Adrenal gland (tissue), 12 donors: ENCODE measurements around the gene RPL26. TPM values are rescaled to one million over a fixed set of nuclear protein-coding genes. Genes with fewer than 3 reads are reported as not detected.
A peak's percentile ranks its signal among the peaks of the same experiment; 100 is the strongest.

ENCODE experiments used
- DNase-seq, 7 donors: peaks; one replicate each; pipeline ENCODE4 v3.0.0-alpha.2; 2019 to 2020
- H3K27ac ChIP-seq, 5 donors: fragments of 200-600 bp; sonication (generic) in 4 of 5; 1 replicate in 3 of 5; 2 replicates in 2 of 5; pipeline versions ENCODE4 v1.5.1 to v1.8.0; 2016 to 2020; ENCODE audit warnings: mild to moderate bottlenecking in 1 of 5
- H3K27me3 ChIP-seq: fragments of 200-600 bp; 2 replicates; pipeline ENCODE4 v1.8.0; 2021
- H3K36me3 ChIP-seq, 2 donors: fragments of 200-600 bp; replicated peaks in 1 of 2; 1 replicate in 1 of 2; 2 replicates in 1 of 2; pipeline versions ENCODE4 v1.5.1 to v1.8.0; 2018 to 2022
- H3K4me1 ChIP-seq, 2 donors: fragments of 200-600 bp; replicated peaks in 1 of 2; 1 replicate in 1 of 2; 2 replicates in 1 of 2; pipeline versions ENCODE4 v1.5.1 to v1.8.0; 2018 to 2021
- H3K4me3 ChIP-seq, 4 donors: fragments of 200-600 bp; sonication (generic) in 3 of 4; one replicate each; pipeline ENCODE4 v1.5.1; 2016 to 2018
- H3K9me3 ChIP-seq, 3 donors: fragments of 200-600 bp; sonication (generic) in 1 of 3; replicated peaks in 1 of 3; 1 replicate in 2 of 3; 2 replicates in 1 of 3; pipeline versions ENCODE4 v1.5.1 to v1.8.0; 2016 to 2021
- CTCF ChIP-seq, 6 experiments: fragments of 450-650 bp in 4 of 6; fragments of 200-600 bp in 2 of 6; sonication (generic) in 1 of 6; IDR thresholded peaks; 1 replicate in 5 of 6; 2 replicates in 1 of 6; pipeline versions ENCODE4 v1.5.1 to v1.8.0; 2016 to 2021; ENCODE audit warnings: antibody characterized with exemption in 6 of 6, mild to moderate bottlenecking in 2 of 6, moderate library complexity in 1 of 6
- POLR2A ChIP-seq, 2 donors: fragments of 450-650 bp; IDR thresholded peaks; one replicate each; pipeline ENCODE4 v1.6.1; 2017; ENCODE audit warnings: antibody characterized with exemption in 2 of 2, mild to moderate bottlenecking in 2 of 2, moderate library complexity in 1 of 2
- WGBS, 4 donors: extraction: QIAGEN DNeasy Blood & Tissue Kit in 2 of 4; methylation state at CpG; one replicate each; pipeline versions ENCODE4 v1.1.5 to v1.1.7; 2013 to 2017; 5-methylcytosine and 5-hydroxymethylcytosine counted together
- intact Hi-C, 2 donors: fragments of 100-400 bp; cut with DNase I; formaldehyde crosslinking; loops; one replicate each; pipeline versions ENCODE4 v1.14.1 to v1.15.0; 2022 to 2023
- polyA plus RNA-seq, 3 donors: library from polyadenylated mRNA; stranded (reverse); fragments of 200-250 nt in 2 of 3; fragments of 350-450 nt in 1 of 3; fragmentation: Illumina TruSeq in 1 of 3; extraction: RNeasy Lipid Tissue Mini Kit (QIAGEN cat#74804) in 1 of 3; gene quantifications; one replicate each; pipeline ENCODE4 v1.2.3, GENCODE V29; 2013 to 2014
- total RNA-seq, 9 donors: library from RNA; depleted of rRNA in 4 of 9; stranded (reverse); fragments of >200 nt in 4 of 9; fragments of 120-200 nt in 1 of 9; fragmentation: NEBNext Ultra II Directional in 1 of 9; extraction: Animal tissue kit (Norgen Biotek cat#: 25700) in 1 of 9; gene quantifications; one replicate each; pipeline versions ENCODE4 v1.1.0 to v1.2.4, GENCODE V29; 2013 to 2023
- donor health status: healthy with polysubstance abuse.
- donor health status: Bipolar disorder and iron deficiency.
- donor health status: DM: yes; HTN: yes; CAD: no.
- donor health status: DM: no; HTN: no; CAD: no.
- donor health status: DM: no; HTN: no; CAD: no.
- donor health status: DM: yes; HTN: yes; CAD: no.

Gene RPL26
- total and polyA plus RNA-seq, 12 donors, result 1,250 to 3,973 (median 1,971) TPM

DNA sequence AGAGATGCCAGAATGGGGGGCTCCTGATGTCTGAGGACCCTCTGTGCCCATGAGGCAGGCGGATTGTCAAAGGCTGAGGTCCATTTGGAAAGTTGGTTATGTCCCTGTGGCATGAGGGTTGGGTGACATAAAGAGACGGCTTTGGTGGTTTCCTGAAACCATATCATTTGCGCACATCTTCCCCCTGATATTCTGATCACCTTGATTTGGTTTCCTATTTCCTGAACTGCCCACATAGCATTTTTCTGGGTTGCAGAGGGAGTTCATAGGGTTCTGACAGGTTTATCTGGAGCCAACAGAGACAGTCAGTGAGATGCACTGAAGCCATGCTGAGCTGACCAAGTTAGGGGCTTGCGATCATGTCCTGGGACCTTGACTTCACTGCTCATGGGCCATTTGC lies 30.3 kb upstream of the RPL26 start:
- Histone ChIP-seq H3K4me3 (no peak overlapping the region), H3K27me3 (no peaks in the 10 kb centered on the region), H3K4me1 (no peaks in the 10 kb centered on the region), H3K36me3 (no peaks in the 10 kb centered on the region), H3K9me3 (no peaks in the 10 kb centered on the region), H3K27ac (no peak overlapping the region)
- intact Hi-C loops, result loop anchor here in 1 of 2 donors (5.0 kb wide), 1 partner anchor 329 kb away; the partner anchor contains the start of gene CCDC42
- peak in 1 of 7 donors; percentile 18 for DNase-seq
- WGBS, 4 donors, result 77 to 90% (median 87%) methylated on average over 3 to 4 of the region's 4 CpGs
- TF ChIP-seq CTCF (IDR thresholded peaks at IDR 0.05) (no peak), POLR2A (IDR thresholded peaks at IDR 0.05) (no peak)

DNA sequence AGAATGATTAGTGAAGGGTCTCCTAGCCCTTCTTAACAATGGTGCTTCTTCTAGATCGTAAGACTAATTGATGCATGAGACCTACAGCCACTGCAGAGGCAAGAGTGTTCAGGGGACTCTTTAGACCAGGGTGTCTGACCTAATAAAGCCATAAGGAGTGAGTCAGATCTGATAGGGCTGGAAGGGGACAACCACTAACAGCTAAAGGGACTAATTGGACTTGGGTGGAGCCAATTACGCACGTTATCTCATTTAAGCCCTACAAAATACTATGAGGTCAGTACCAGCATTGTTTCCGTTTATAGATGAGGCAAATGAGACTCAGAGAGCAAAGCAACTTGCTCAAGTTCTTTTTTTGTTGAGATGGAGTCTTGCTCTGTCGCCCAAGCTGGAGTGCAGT lies 29.1 kb upstream of the RPL26 start:
- Histone ChIP-seq H3K9me3 (no peaks in the 10 kb centered on the region), H3K36me3 (no peaks in the 10 kb centered on the region), H3K27me3 (no peaks in the 10 kb centered on the region), H3K4me1 (no peaks in the 10 kb centered on the region), H3K27ac (no peak overlapping the region), H3K4me3 (no peak overlapping the region)
- 72 to 88% (median 72%) methylated on average over 5 of the region's 5 CpGs for WGBS, 4 donors
- intact Hi-C loops, result loop anchor here in 1 of 2 donors (5.0 kb wide), 1 partner anchor 330 kb away; the partner anchor contains the start of gene CCDC42
- DNase-seq, result peak in 1 of 7 donors; percentile 10
- no peak for TF ChIP-seq CTCF (IDR thresholded peaks at IDR 0.05)
- no peak for TF ChIP-seq POLR2A (IDR thresholded peaks at IDR 0.05)

DNA sequence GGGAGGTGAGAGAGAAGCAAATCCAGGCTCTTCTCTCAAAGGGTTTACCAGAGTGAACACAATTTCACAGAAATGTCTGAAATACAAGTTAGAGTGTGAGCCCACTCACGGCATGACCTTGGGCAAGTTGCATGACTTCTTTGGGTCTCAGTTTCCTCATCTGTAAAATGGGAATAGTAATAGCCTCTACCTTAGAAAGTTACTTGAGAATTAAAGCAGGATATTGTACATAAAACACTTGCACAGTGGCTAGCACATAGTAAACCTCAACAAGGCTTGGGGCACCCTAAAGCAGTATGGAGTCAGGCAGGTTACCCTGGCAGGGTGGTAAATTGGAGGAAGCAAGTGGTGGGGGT lies 27.9 kb upstream of the RPL26 start:
- Histone ChIP-seq H3K27me3 (no peaks in the 10 kb centered on the region), H3K36me3 (no peaks in the 10 kb centered on the region), H3K4me3 (no peak overlapping the region), H3K4me1 (no peaks in the 10 kb centered on the region), H3K27ac (no peak overlapping the region), H3K9me3 (no peaks in the 10 kb centered on the region)
- TF ChIP-seq CTCF (IDR thresholded peaks at IDR 0.05), result no peak
- intact Hi-C loops, result loop anchor here in 1 of 2 donors (5.0 kb wide), 1 partner anchor 331 kb away; the partner anchor contains the start of gene CCDC42
- DNase-seq, result peak in 1 of 7 donors; percentile 14
- 63 to 80% (median 70%) methylated on average over 1 of the region's 1 CpG for WGBS, 4 donors

DNA sequence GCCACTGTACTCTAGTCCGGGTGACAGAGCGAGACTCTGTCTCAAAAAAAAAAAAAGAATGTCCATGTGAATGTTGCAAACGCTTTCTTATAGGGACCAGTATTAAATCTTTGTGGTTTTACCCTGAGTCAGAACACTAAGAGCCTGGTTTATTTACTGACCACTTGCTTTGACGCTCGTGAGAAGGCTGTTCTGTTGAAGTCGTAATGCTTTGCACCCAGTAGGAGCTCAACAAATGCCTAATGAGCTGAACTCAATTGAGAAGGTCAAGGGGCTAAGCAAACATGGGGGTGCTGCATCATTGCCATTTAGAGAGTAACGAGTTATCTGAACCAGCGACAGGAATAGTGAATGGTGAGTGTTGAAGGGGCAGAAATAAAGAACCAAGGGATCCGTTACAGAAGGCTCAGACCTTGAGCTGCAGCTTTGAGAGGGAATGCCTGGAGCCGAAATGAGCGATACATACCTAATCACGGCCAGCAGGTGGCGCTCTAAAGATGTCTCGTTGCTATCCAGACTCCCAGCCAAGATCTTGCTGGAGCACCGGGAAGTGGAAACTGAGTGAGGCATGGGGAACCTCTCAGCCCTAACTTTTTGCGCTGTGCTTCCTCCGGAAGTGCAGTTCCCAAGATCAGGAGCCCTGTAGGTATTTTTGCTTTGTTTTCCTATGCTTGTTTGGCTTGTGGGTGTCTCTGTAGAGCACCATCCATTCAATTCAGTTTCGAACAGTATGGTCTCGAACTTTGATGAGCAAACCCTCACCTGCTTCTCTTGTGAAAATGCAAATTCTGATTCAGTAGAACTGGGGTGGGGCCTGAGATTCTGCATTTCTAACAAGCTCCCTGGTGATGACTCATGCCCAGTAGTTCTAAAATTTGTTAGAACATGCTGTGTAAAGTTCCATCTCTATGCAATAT lies 27.2 kb upstream of the RPL26 start:
- TF ChIP-seq POLR2A (IDR thresholded peaks at IDR 0.05) (no peak), CTCF (IDR thresholded peaks at IDR 0.05) (peak; percentile 86 to 93 (median 89))
- intact Hi-C loops, result loop anchor here (5.0 to 10.0 kb wide), 2 partner anchors 332 to 335 kb away; partner anchors contain the start of gene CCDC42 (in 2 of the 2)
- Histone ChIP-seq H3K27me3 (no peaks in the 10 kb centered on the region), H3K9me3 (no peaks in the 10 kb centered on the region), H3K27ac (no peak overlapping the region), H3K4me1 (no peaks in the 10 kb centered on the region), H3K36me3 (no peaks in the 10 kb centered on the region), H3K4me3 (no peak overlapping the region)
- WGBS, 4 donors, result 25 to 29% (median 27%) methylated on average over 16 to 19 of the region's 19 CpGs
- peak; percentile 88 to 96 (median 91) for DNase-seq
